SW480 (cell line): Measurements from ENCODE around the gene PPIB.
"Not testable (repeated sequence)": the region's sequence is repeated elsewhere in the genome, so short reads cannot be mapped to it uniquely, and the experiment has no call there.

ENCODE experiments used
- DNase-seq: peaks from one replicate; pipeline ENCODE4 v3.0.0-alpha.2; 2016; ENCODE audit warnings: low spot score

Gene PPIB

DNA sequence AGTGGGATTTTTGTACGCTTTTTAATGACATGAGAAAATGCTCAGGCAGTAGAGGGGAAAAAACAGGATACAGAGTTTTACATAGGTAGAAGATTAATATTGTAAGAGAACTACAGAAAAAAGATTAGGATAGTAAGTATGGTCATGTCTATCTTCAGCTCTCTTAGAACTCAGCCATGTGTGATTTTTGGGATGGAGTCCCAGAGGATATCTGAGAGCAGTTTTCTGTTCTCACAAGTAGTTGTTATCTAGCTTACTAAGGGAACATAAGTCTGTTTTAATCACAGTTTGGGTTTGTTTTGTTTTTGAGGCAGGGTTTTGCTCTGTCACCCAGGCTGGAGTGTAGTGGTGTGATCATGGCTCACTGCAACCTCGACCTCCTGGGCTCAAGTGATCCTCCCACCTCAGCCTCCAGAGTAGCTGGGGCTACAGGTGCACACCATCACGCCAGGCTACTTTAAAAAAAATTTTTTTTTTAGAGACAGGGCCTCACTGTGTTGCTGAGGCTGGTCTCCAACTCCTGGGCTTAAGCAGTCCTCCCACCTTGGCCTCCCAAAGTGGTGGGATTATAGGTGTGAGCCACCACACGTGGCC, 52.6 kb downstream of the PPIB start:
- not testable (repeated sequence) for DNase-seq

DNA sequence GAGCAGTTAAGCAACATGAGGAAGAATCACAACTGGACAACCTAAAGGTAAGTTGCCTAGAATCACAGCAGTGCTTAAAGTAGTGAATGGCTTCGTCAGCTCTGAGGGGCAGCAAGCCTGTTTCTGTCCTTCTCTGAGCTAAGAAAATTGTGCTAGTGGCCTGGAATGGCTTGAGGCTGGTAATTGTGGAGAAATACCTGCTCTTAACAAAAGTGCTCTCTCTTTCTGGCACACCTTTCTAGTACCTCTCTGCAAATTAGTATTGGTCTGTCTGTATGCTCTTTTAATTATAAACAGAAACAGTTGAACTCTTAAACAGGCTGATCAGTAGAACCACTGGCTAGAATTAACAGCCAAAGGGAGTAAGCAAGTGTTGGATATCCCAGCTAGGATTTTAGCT, 55.5 kb downstream of the PPIB start:
- no peak for DNase-seq
